Stimulated activated CD4-positive, alpha-beta T cell treated with anti-CD3 and anti-CD28 coated beads, Interleukin-12 subunit alpha, Interleukin-12 subunit beta, amount 100 ng/mL, for 4 hours (primary cell): Measurements from ENCODE around the gene SMARCA4.
"Not testable (repeated sequence)": the region's sequence is repeated elsewhere in the genome, so short reads cannot be mapped to it uniquely, and the experiment has no call there.

Experiments
- DNase-seq: peaks from one replicate; pipeline ENCODE4 v3.0.0-alpha.2; 2020

The SMARCA4 gene

GRCh38 chr19:10981252-10981895 is 20.5 kb downstream of the SMARCA4 start:
- DNase-seq: no peak

- DNase-seq: no peak
Measured at GRCh38 chr19:10983026-10983425, 22.2 kb downstream of the SMARCA4 start.

- no peak for DNase-seq
Measured at GRCh38 chr19:10984166-10984735, 23.4 kb downstream of the SMARCA4 start.

GRCh38 chr19:10985502-10985901 is 24.7 kb downstream of the SMARCA4 start:
- no peak for DNase-seq

- no peak for DNase-seq
Measured at GRCh38 chr19:10986301-10987127, 25.7 kb downstream of the SMARCA4 start.

- DNase-seq: no peak
Measured at GRCh38 chr19:10987571-10988297, 26.9 kb downstream of the SMARCA4 start.

GRCh38 chr19:10988380-10988779 is 27.6 kb downstream of the SMARCA4 start:
- no peak for DNase-seq

GRCh38 chr19:10988921-10989320 is 28.1 kb downstream of the SMARCA4 start:
- no peak for DNase-seq

GRCh38 chr19:10991076-10991475 is 30.2 kb downstream of the SMARCA4 start:
- no peak for DNase-seq

GRCh38 chr19:10991521-10992081 is 30.8 kb downstream of the SMARCA4 start:
- DNase-seq: no peak

GRCh38 chr19:10992174-10992573 is 31.3 kb downstream of the SMARCA4 start:
- not testable (repeated sequence) for DNase-seq

- DNase-seq: no peak
Measured at GRCh38 chr19:10995926-10996600, 35.2 kb downstream of the SMARCA4 start.

- no peak for DNase-seq
Measured at GRCh38 chr19:10998045-10998533, 37.3 kb downstream of the SMARCA4 start.

- DNase-seq: no peak
Measured at GRCh38 chr19:10998666-10999065, 37.8 kb downstream of the SMARCA4 start.

- DNase-seq: no peak
Measured at GRCh38 chr19:11005521-11005920, 44.7 kb downstream of the SMARCA4 start.

GRCh38 chr19:11007385-11007784 is 46.6 kb downstream of the SMARCA4 start:
- DNase-seq: no peak

GRCh38 chr19:11007962-11008532 is 47.2 kb downstream of the SMARCA4 start:
- DNase-seq: no peak

- no peak for DNase-seq
Measured at GRCh38 chr19:11010041-11010440, 49.2 kb downstream of the SMARCA4 start.

- no peak for DNase-seq
Measured at GRCh38 chr19:11012507-11012906, 51.7 kb downstream of the SMARCA4 start.

- no peak for DNase-seq
Measured at GRCh38 chr19:11013771-11014170, 52.9 kb downstream of the SMARCA4 start.

- no peak for DNase-seq
Measured at GRCh38 chr19:11014403-11014911, 53.6 kb downstream of the SMARCA4 start.

GRCh38 chr19:11016631-11017030 is 55.8 kb downstream of the SMARCA4 start:
- DNase-seq: no peak
